ENCODE measurements around the gene USH2A.

DNA sequence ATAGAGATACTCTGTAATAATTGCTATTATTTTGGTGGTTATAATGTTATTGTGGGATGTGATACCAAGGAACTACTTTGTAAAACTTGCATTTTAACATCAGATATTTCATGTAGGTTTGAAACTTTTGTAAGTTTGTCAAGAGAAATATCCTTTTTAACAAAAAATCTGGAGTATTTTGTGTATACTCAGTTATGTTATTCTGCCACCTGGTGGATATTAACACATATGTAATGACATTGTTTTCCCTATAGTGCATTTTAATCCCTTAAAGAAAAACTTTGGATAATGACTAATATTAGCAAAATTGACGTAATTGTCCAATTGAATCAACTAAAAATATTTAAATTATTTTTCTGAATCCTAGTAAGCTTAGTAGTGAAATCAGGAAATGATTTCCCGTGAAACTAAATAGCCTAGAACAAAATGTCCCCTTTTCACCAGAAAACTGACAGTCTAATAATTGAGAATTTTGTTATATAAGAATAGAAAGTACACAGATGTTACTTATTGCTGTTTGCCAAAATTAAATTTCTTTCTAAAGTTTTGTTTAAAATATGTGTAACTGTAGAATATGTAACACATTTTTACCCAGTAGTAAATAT is 816.6 kb downstream of the USH2A start:
- TF ChIP-seq, protein P1, sequence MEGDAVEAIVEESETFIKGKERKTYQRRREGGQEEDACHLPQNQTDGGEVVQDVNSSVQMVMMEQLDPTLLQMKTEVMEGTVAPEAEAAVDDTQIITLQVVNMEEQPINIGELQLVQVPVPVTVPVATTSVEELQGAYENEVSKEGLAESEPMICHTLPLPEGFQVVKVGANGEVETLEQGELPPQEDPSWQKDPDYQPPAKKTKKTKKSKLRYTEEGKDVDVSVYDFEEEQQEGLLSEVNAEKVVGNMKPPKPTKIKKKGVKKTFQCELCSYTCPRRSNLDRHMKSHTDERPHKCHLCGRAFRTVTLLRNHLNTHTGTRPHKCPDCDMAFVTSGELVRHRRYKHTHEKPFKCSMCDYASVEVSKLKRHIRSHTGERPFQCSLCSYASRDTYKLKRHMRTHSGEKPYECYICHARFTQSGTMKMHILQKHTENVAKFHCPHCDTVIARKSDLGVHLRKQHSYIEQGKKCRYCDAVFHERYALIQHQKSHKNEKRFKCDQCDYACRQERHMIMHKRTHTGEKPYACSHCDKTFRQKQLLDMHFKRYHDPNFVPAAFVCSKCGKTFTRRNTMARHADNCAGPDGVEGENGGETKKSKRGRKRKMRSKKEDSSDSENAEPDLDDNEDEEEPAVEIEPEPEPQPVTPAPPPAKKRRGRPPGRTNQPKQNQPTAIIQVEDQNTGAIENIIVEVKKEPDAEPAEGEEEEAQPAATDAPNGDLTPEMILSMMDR (IDR thresholded peaks at IDR 0.05; ENCODE audit: borderline replicate concordance, extremely low read depth, low read length, poor library complexity, severe bottlenecking) = peak; percentile 54
- no peak for TF ChIP-seq EZH2 (IDR thresholded peaks at IDR 0.05; ENCODE audit: borderline replicate concordance, low read depth, low read length, severe bottlenecking)

All from DND-41 (cell line).